Measurements from ENCODE around the gene ZNF398. TPM values are rescaled to one million over a fixed set of nuclear protein-coding genes. Genes with fewer than 3 reads are reported as not detected.

ZNF398 gene
- total RNA-seq, 1 experiment from 2014 or later = 9.1 TPM

DNA sequence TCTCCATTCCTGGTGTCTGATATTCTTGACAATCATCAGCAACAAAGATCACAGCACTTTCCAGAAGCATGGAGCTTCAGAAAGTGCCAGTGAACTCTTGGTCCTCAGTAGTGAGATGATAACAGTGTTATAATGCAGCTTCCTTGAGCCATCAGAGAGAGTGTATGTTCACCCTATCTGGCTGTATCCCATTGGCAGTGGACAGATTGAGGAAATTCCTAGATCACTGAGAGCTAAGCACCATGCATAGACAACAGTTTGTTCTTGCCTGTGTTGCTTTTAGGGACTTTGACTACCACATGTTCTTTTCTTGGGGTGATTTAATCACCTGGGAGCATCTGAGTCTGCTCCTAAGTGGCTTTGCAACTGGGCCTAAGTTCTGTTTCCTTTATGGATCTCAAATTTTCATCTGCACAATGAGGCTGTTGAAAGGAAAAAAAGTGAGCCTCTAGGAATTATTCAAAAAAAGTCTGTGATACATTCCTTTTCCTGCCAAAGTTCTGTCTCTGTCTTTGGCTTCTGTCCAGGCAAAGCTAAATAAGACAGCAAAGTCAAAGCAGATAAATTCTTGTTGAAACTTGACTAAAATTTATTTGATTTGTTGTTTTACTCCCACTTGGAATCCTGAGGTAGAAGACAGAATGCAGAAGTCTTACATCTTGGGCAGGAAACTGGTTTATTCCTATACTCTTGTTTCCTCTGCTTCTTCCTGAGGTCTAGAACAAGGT, 33.6 kb downstream of the ZNF398 start:
- no peak for DNase-seq
- TF ChIP-seq EZH2phosphoT487 (IDR thresholded peaks at IDR 0.05; ENCODE audit: borderline replicate concordance, low read length) = no peak
- TF ChIP-seq EZH2 (IDR thresholded peaks at IDR 0.05; ENCODE audit: low read length, unreplicated experiment) = no peak
- TF ChIP-seq, protein P1, sequence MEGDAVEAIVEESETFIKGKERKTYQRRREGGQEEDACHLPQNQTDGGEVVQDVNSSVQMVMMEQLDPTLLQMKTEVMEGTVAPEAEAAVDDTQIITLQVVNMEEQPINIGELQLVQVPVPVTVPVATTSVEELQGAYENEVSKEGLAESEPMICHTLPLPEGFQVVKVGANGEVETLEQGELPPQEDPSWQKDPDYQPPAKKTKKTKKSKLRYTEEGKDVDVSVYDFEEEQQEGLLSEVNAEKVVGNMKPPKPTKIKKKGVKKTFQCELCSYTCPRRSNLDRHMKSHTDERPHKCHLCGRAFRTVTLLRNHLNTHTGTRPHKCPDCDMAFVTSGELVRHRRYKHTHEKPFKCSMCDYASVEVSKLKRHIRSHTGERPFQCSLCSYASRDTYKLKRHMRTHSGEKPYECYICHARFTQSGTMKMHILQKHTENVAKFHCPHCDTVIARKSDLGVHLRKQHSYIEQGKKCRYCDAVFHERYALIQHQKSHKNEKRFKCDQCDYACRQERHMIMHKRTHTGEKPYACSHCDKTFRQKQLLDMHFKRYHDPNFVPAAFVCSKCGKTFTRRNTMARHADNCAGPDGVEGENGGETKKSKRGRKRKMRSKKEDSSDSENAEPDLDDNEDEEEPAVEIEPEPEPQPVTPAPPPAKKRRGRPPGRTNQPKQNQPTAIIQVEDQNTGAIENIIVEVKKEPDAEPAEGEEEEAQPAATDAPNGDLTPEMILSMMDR (conservative IDR thresholded peaks at IDR 0.05; ENCODE audit: low read depth, low read length) = no peak
- Histone ChIP-seq H3K9me3 (ENCODE audit: low read length) (no peaks in the 10 kb centered on the region), H3K9me2 (replicated peaks; ENCODE audit: low read length) (no peaks in the 10 kb centered on the region), H3F3A (ENCODE audit: low read length, unreplicated experiment) (no peaks in the 10 kb centered on the region), H4K20me1 (ENCODE audit: low read length) (no peaks in the 10 kb centered on the region), H3K27me3 (ENCODE audit: low read length) (no peaks in the 10 kb centered on the region), H3K4me1 (ENCODE audit: insufficient read depth, low read length) (no peaks in the 10 kb centered on the region), H3K36me3 (ENCODE audit: low read depth, low read length) (peaks cover 37% of the 10 kb centered on the region), H3K9ac (ENCODE audit: low read length) (no peak overlapping the region), H3K79me2 (ENCODE audit: low read length) (no peaks in the 10 kb centered on the region), H2AFZ (ENCODE audit: low read length) (no peak overlapping the region), H3K4me2 (ENCODE audit: low read length) (no peak overlapping the region), H3K4me3 (ENCODE audit: low read length) (no peak overlapping the region), H3K27ac (ENCODE audit: low read length) (no peak overlapping the region)
- ATAC-seq = no peak
- POLR2A ChIA-PET (ENCODE audit: unreplicated experiment) = no interaction called here
- BruUV-seq (replicated peaks) = TSS peak; percentile 6
- CTCF ChIA-PET = no interaction called here
- intact Hi-C loops (cut with micrococcal nuclease) = no loop called here

- ChIA-PET CTCF (no interaction called here), POLR2A (ENCODE audit: unreplicated experiment) (no interaction called here)
- no peak overlapping the region for H3K4me3 ChIP-seq (ENCODE audit: low read length)
- no TSS peak for BruUV-seq (replicated peaks)
- no peak overlapping the region for H3K9ac ChIP-seq (ENCODE audit: low read length)
- intact Hi-C loops (cut with micrococcal nuclease) = no loop called here
- H3K9me2 ChIP-seq (replicated peaks; ENCODE audit: low read length) = no peaks in the 10 kb centered on the region
- no peaks in the 10 kb centered on the region for H3K79me2 ChIP-seq (ENCODE audit: low read length)
- no peak overlapping the region for H3K4me2 ChIP-seq (ENCODE audit: low read length)
- H3K9me3 ChIP-seq (ENCODE audit: low read length) = no peaks in the 10 kb centered on the region
- no peaks in the 10 kb centered on the region for H3F3A ChIP-seq (ENCODE audit: low read length, unreplicated experiment)
- H3K4me1 ChIP-seq (ENCODE audit: insufficient read depth, low read length) = no peaks in the 10 kb centered on the region
- DNase-seq (no peak), ATAC-seq (no peak)
- no peak overlapping the region for H2AFZ ChIP-seq (ENCODE audit: low read length)
- no peaks in the 10 kb centered on the region for H4K20me1 ChIP-seq (ENCODE audit: low read length)
- TF ChIP-seq, protein P1 (conservative IDR thresholded peaks at IDR 0.05; ENCODE audit: low read depth, low read length) = no peak
- TF ChIP-seq EZH2 (IDR thresholded peaks at IDR 0.05; ENCODE audit: low read length, unreplicated experiment) = no peak
- no peak for TF ChIP-seq EZH2phosphoT487 (IDR thresholded peaks at IDR 0.05; ENCODE audit: borderline replicate concordance, low read length)
- peaks cover 37% of the 10 kb centered on the region for H3K36me3 ChIP-seq (ENCODE audit: low read depth, low read length)
- no peaks in the 10 kb centered on the region for H3K27me3 ChIP-seq (ENCODE audit: low read length)
- no peak overlapping the region for H3K27ac ChIP-seq (ENCODE audit: low read length)
Measured at GRCh38 chr7:149181450-149181790, 34.2 kb downstream of the ZNF398 start.

DNA sequence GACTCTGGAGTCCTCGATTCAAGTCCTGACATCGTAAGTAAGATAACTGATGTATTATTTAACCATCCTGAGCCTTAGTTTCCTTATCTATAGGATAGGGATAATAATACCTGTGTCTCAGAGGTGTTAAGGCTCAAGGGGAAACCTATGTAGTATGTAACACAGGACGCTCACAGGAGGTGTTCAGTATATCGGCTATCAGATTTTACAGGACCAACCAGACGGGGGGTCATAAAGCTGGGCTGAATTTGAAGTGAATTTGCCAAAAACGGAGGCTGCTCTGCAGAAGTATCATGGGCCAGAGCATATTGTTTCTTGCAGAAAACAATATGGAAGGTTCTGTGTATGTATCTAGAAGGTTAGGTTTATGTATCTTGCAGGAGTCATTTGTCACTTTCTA, 37.0 kb downstream of the ZNF398 start:
- DNase-seq = no peak
- no peak overlapping the region for H3K9ac ChIP-seq (ENCODE audit: low read length)
- ChIA-PET CTCF (no interaction called here), POLR2A (ENCODE audit: unreplicated experiment) (no interaction called here)
- H3K27ac ChIP-seq (ENCODE audit: low read length) = no peak overlapping the region
- no peak overlapping the region for H3K4me3 ChIP-seq (ENCODE audit: low read length)
- no peaks in the 10 kb centered on the region for H3K27me3 ChIP-seq (ENCODE audit: low read length)
- no TSS peak for BruUV-seq (replicated peaks)
- no peaks in the 10 kb centered on the region for H3K9me3 ChIP-seq (ENCODE audit: low read length)
- TF ChIP-seq, protein P1 (conservative IDR thresholded peaks at IDR 0.05; ENCODE audit: low read depth, low read length) = no peak
- no peak for TF ChIP-seq EZH2 (IDR thresholded peaks at IDR 0.05; ENCODE audit: low read length, unreplicated experiment)
- TF ChIP-seq EZH2phosphoT487 (IDR thresholded peaks at IDR 0.05; ENCODE audit: borderline replicate concordance, low read length) = no peak
- no peaks in the 10 kb centered on the region for H3K4me1 ChIP-seq (ENCODE audit: insufficient read depth, low read length)
- H2AFZ ChIP-seq (ENCODE audit: low read length) = no peak overlapping the region
- H4K20me1 ChIP-seq (ENCODE audit: low read length) = no peaks in the 10 kb centered on the region
- H3K4me2 ChIP-seq (ENCODE audit: low read length) = no peak overlapping the region
- H3K79me2 ChIP-seq (ENCODE audit: low read length) = no peaks in the 10 kb centered on the region
- H3K36me3 ChIP-seq (ENCODE audit: low read depth, low read length) = peaks cover 19% of the 10 kb centered on the region
- no peaks in the 10 kb centered on the region for H3K9me2 ChIP-seq (replicated peaks; ENCODE audit: low read length)
- intact Hi-C loops (cut with micrococcal nuclease) = no loop called here
- no peaks in the 10 kb centered on the region for H3F3A ChIP-seq (ENCODE audit: low read length, unreplicated experiment)
- ATAC-seq = no peak
